Measurements from ENCODE around the gene TMCO6. TPM values are rescaled to one million over a fixed set of nuclear protein-coding genes. Genes with fewer than 3 reads are reported as not detected.
A peak's percentile ranks its signal among the peaks of the same experiment; 100 is the strongest.
"Not testable (repeated sequence)": the region's sequence is repeated elsewhere in the genome, so short reads cannot be mapped to it uniquely, and the experiment has no call there.

TMCO6 gene
- total and polyA plus RNA-seq, 2 experiments from 2014 or later: 5.6 to 14.4 TPM

GRCh38 chr5:140607031-140607430 is 32.2 kb upstream of the TMCO6 start:
- DNase-seq: peak; percentile 17
- WGBS, 2 experiments (ENCODE audit: low coverage in 1 of 2, low lambda C conversion rate in 2 of 2, missing lambda C conversion rate in 2 of 2): 64 to 77% methylated on average over 2 of the region's 2 CpGs
- no peaks in the 10 kb centered on the region for H4K20me1 ChIP-seq (ENCODE audit: insufficient read depth)

GRCh38 chr5:140608722-140609121 is 30.5 kb upstream of the TMCO6 start:
- Histone ChIP-seq H3K4me3 (no peak overlapping the region), H2AFZ (peak overlapping the region; percentile 67), H3F3A (ENCODE audit: insufficient read depth) (no peaks in the 10 kb centered on the region), H3K79me2 (ENCODE audit: insufficient read depth) (no peaks in the 10 kb centered on the region), H3K27ac (no peak overlapping the region), H4K20me1 (ENCODE audit: insufficient read depth) (no peaks in the 10 kb centered on the region), H3K36me3 (ENCODE audit: low read depth) (no peaks in the 10 kb centered on the region), H3K4me2 (ENCODE audit: unreplicated experiment) (peak overlapping the region; percentile 7), H3K4me1 (ENCODE audit: insufficient read depth) (peaks cover 11% of the 10 kb centered on the region), H3K9me2 (ENCODE audit: insufficient read depth) (no peaks in the 10 kb centered on the region), H3K27me3 (replicated peaks; ENCODE audit: insufficient read depth) (no peaks in the 10 kb centered on the region), H3K9me3 (ENCODE audit: low read depth) (no peaks in the 10 kb centered on the region), H3K9ac (no peak overlapping the region)
- DNase-seq: no peak
- no peak for TF ChIP-seq EZH2phosphoT487 (IDR thresholded peaks at IDR 0.05; ENCODE audit: insufficient read depth, low read depth)
- no peak for TF ChIP-seq EZH2 (IDR thresholded peaks at IDR 0.05; ENCODE audit: insufficient read depth, poor library complexity, severe bottlenecking)
- in situ Hi-C loops (cut with MboI): no loop called here

More at GRCh38 chr5:140607031-140607430, 32.2 kb upstream of the TMCO6 start:
- no peaks in the 10 kb centered on the region for H3K79me2 ChIP-seq (ENCODE audit: insufficient read depth)
- H3K36me3 ChIP-seq (ENCODE audit: low read depth): no peaks in the 10 kb centered on the region
- H3K9ac ChIP-seq: no peak overlapping the region
- no peak overlapping the region for H3K4me2 ChIP-seq (ENCODE audit: unreplicated experiment)
- in situ Hi-C loops (cut with MboI): no loop called here
- no peak overlapping the region for H3K27ac ChIP-seq
- TF ChIP-seq EZH2phosphoT487 (IDR thresholded peaks at IDR 0.05; ENCODE audit: insufficient read depth, low read depth) (no peak), EZH2 (IDR thresholded peaks at IDR 0.05; ENCODE audit: insufficient read depth, poor library complexity, severe bottlenecking) (no peak)
- no peaks in the 10 kb centered on the region for H3K9me2 ChIP-seq (ENCODE audit: insufficient read depth)
- peaks cover 7% of the 10 kb centered on the region; the same call in 1 of the 2 replicates for H3F3A ChIP-seq (ENCODE audit: insufficient read depth)
- no peak overlapping the region for H2AFZ ChIP-seq
- H3K9me3 ChIP-seq (ENCODE audit: low read depth): no peaks in the 10 kb centered on the region
- H3K4me3 ChIP-seq: no peak overlapping the region
- no peaks in the 10 kb centered on the region for H3K27me3 ChIP-seq (replicated peaks; ENCODE audit: insufficient read depth)
- peaks cover 11% of the 10 kb centered on the region for H3K4me1 ChIP-seq (ENCODE audit: insufficient read depth)

GRCh38 chr5:140609126-140609525 is 30.1 kb upstream of the TMCO6 start:
- Histone ChIP-seq H3K27ac (no peak overlapping the region), H4K20me1 (ENCODE audit: insufficient read depth) (no peaks in the 10 kb centered on the region), H3K9me2 (ENCODE audit: insufficient read depth) (no peaks in the 10 kb centered on the region), H3K4me2 (ENCODE audit: unreplicated experiment) (peak overlapping the region; percentile 7), H3K4me1 (ENCODE audit: insufficient read depth) (peaks cover 11% of the 10 kb centered on the region), H3K27me3 (replicated peaks; ENCODE audit: insufficient read depth) (no peaks in the 10 kb centered on the region), H3K9ac (no peak overlapping the region), H3F3A (ENCODE audit: insufficient read depth) (no peaks in the 10 kb centered on the region), H2AFZ (peak overlapping the region; percentile 67), H3K4me3 (no peak overlapping the region), H3K79me2 (ENCODE audit: insufficient read depth) (no peaks in the 10 kb centered on the region), H3K9me3 (ENCODE audit: low read depth) (no peaks in the 10 kb centered on the region), H3K36me3 (ENCODE audit: low read depth) (no peaks in the 10 kb centered on the region)
- in situ Hi-C loops (cut with MboI): no loop called here
- WGBS, 2 experiments (ENCODE audit: low coverage in 1 of 2, low lambda C conversion rate in 2 of 2, missing lambda C conversion rate in 2 of 2): 19 to 22% methylated on average over 4 of the region's 4 CpGs
- TF ChIP-seq EZH2phosphoT487 (IDR thresholded peaks at IDR 0.05; ENCODE audit: insufficient read depth, low read depth) (no peak), EZH2 (IDR thresholded peaks at IDR 0.05; ENCODE audit: insufficient read depth, poor library complexity, severe bottlenecking) (no peak)
- DNase-seq: peak; percentile 71

- Histone ChIP-seq H3F3A (ENCODE audit: insufficient read depth) (no peaks in the 10 kb centered on the region), H4K20me1 (ENCODE audit: insufficient read depth) (no peaks in the 10 kb centered on the region), H3K36me3 (ENCODE audit: low read depth) (no peaks in the 10 kb centered on the region), H3K9ac (no peak overlapping the region), H3K79me2 (ENCODE audit: insufficient read depth) (no peaks in the 10 kb centered on the region), H3K9me3 (ENCODE audit: low read depth) (no peaks in the 10 kb centered on the region), H3K4me1 (ENCODE audit: insufficient read depth) (peaks cover 11% of the 10 kb centered on the region), H3K27me3 (replicated peaks; ENCODE audit: insufficient read depth) (no peaks in the 10 kb centered on the region), H3K9me2 (ENCODE audit: insufficient read depth) (no peaks in the 10 kb centered on the region), H3K27ac (no peak overlapping the region), H3K4me2 (ENCODE audit: unreplicated experiment) (no peak overlapping the region), H2AFZ (no peak overlapping the region), H3K4me3 (no peak overlapping the region)
- in situ Hi-C loops (cut with MboI): no loop called here
- TF ChIP-seq EZH2 (IDR thresholded peaks at IDR 0.05; ENCODE audit: insufficient read depth, poor library complexity, severe bottlenecking) (no peak), EZH2phosphoT487 (IDR thresholded peaks at IDR 0.05; ENCODE audit: insufficient read depth, low read depth) (no peak)
- 73 to 76% methylated on average over 2 of the region's 2 CpGs for WGBS, 2 experiments (ENCODE audit: low coverage in 1 of 2, low lambda C conversion rate in 2 of 2, missing lambda C conversion rate in 2 of 2)
- DNase-seq: no peak
Observed at GRCh38 chr5:140611020-140611521, 28.2 kb upstream of the TMCO6 start.

GRCh38 chr5:140622301-140622700 is 16.9 kb upstream of the TMCO6 start:
- Histone ChIP-seq H3K9me3 (ENCODE audit: low read depth) (no peaks in the 10 kb centered on the region), H3K27ac (no peak overlapping the region), H3K4me2 (ENCODE audit: unreplicated experiment) (no peak overlapping the region), H2AFZ (no peak overlapping the region), H3K4me3 (no peak overlapping the region), H3K79me2 (ENCODE audit: insufficient read depth) (no peaks in the 10 kb centered on the region), H4K20me1 (ENCODE audit: insufficient read depth) (no peaks in the 10 kb centered on the region), H3K27me3 (replicated peaks; ENCODE audit: insufficient read depth) (peaks cover 14% of the 10 kb centered on the region; the same call in 1 of the 2 replicates), H3K9ac (no peak overlapping the region), H3K36me3 (ENCODE audit: low read depth) (no peaks in the 10 kb centered on the region), H3K4me1 (ENCODE audit: insufficient read depth) (no peaks in the 10 kb centered on the region), H3K9me2 (ENCODE audit: insufficient read depth) (no peaks in the 10 kb centered on the region), H3F3A (ENCODE audit: insufficient read depth) (no peaks in the 10 kb centered on the region)
- TF ChIP-seq EZH2phosphoT487 (IDR thresholded peaks at IDR 0.05; ENCODE audit: insufficient read depth, low read depth): no peak
- in situ Hi-C loops (cut with MboI): no loop called here
- no peak for DNase-seq
- WGBS, 2 experiments (ENCODE audit: low coverage in 1 of 2, low lambda C conversion rate in 2 of 2, missing lambda C conversion rate in 2 of 2): 76 to 78% methylated on average over 3 of the region's 3 CpGs

GRCh38 chr5:140623061-140623460 is 16.2 kb upstream of the TMCO6 start:
- H3K4me2 ChIP-seq (ENCODE audit: unreplicated experiment); H4K20me1 ChIP-seq (ENCODE audit: insufficient read depth); H2AFZ ChIP-seq; in situ Hi-C loops (cut with MboI); H3K9me2 ChIP-seq (ENCODE audit: insufficient read depth); H3K79me2 ChIP-seq (ENCODE audit: insufficient read depth); H3K9ac ChIP-seq; H3K9me3 ChIP-seq (ENCODE audit: low read depth); DNase-seq; H3K27ac ChIP-seq; H3K4me3 ChIP-seq; H3K4me1 ChIP-seq (ENCODE audit: insufficient read depth); H3F3A ChIP-seq (ENCODE audit: insufficient read depth); H3K36me3 ChIP-seq (ENCODE audit: low read depth): not testable (repeated sequence)
- peaks cover 14% of the 10 kb centered on the region; the same call in 1 of the 2 replicates for H3K27me3 ChIP-seq (replicated peaks; ENCODE audit: insufficient read depth)

- H3K27ac ChIP-seq; in situ Hi-C loops (cut with MboI); H3K4me1 ChIP-seq (ENCODE audit: insufficient read depth); DNase-seq; H3K9me2 ChIP-seq (ENCODE audit: insufficient read depth); H3K36me3 ChIP-seq (ENCODE audit: low read depth); H3F3A ChIP-seq (ENCODE audit: insufficient read depth); H3K79me2 ChIP-seq (ENCODE audit: insufficient read depth); H2AFZ ChIP-seq; H3K9me3 ChIP-seq (ENCODE audit: low read depth); H3K4me2 ChIP-seq (ENCODE audit: unreplicated experiment); H4K20me1 ChIP-seq (ENCODE audit: insufficient read depth); H3K4me3 ChIP-seq; H3K9ac ChIP-seq; H3K27me3 ChIP-seq (replicated peaks; ENCODE audit: insufficient read depth): not testable (repeated sequence)
- 82 to 86% methylated on average over 10 of the region's 10 CpGs for WGBS, 2 experiments (ENCODE audit: low coverage in 1 of 2, low lambda C conversion rate in 2 of 2, missing lambda C conversion rate in 2 of 2)
Observed at GRCh38 chr5:140624886-140625285, 14.4 kb upstream of the TMCO6 start.

Data from GM23248 (cell line).